ENCODE measurements around the gene ZDHHC11B.
"Not testable (repeated sequence)": the region's sequence is repeated elsewhere in the genome, so short reads cannot be mapped to it uniquely, and the experiment has no call there.

The ZDHHC11B gene

GRCh38 chr5:751992-752391 lies 32.5 kb downstream of the ZDHHC11B start:
- H3K79me1 ChIP-seq (replicated peaks; ENCODE audit: low read length, poor library complexity, severe bottlenecking); H4K8ac ChIP-seq (ENCODE audit: low read length); H2BK15ac ChIP-seq (ENCODE audit: low read depth, poor library complexity, severe bottlenecking); H3K14ac ChIP-seq (ENCODE audit: low read length in 2 of 2); H3K9ac ChIP-seq (ENCODE audit: low read length); H3K36me3 ChIP-seq (ENCODE audit: control insufficient read depth in 1 of 2, insufficient read depth in 2 of 2, low read depth in 1 of 2, low read length in 2 of 2); H2AK5ac ChIP-seq (ENCODE audit: low read length, severe bottlenecking); H3K27me3 ChIP-seq (ENCODE audit: control insufficient read depth in 1 of 2, insufficient read depth in 1 of 2, low read length in 2 of 2); H2AFZ ChIP-seq (ENCODE audit: low read depth, low read length); H3K4ac ChIP-seq (ENCODE audit: low read depth in 1 of 2, low read length in 2 of 2); H3K23ac ChIP-seq (ENCODE audit: low read length in 2 of 2); H3K4me3 ChIP-seq (ENCODE audit: insufficient read depth in 1 of 2, low read depth in 1 of 2, low read length in 2 of 2); H3K4me2 ChIP-seq (ENCODE audit: low read length, poor library complexity, severe bottlenecking); H3K4me1 ChIP-seq (ENCODE audit: control insufficient read depth, insufficient read depth, low read depth, low read length); H4K91ac ChIP-seq (ENCODE audit: low read length); H3K9me3 ChIP-seq (ENCODE audit: control insufficient read depth, low read length); H2BK12ac ChIP-seq (ENCODE audit: low read length in 2 of 2); H2BK120ac ChIP-seq (ENCODE audit: low read depth, low read length); H3K18ac ChIP-seq (ENCODE audit: low read depth in 1 of 2, low read length in 2 of 2); DNase-seq; H3K27ac ChIP-seq (ENCODE audit: low read length, poor library complexity, severe bottlenecking); H2BK5ac ChIP-seq (ENCODE audit: low read depth, low read length, poor library complexity, severe bottlenecking): not testable (repeated sequence)
- 60% methylated on average over 2 of the region's 8 CpGs for WGBS

DNA sequence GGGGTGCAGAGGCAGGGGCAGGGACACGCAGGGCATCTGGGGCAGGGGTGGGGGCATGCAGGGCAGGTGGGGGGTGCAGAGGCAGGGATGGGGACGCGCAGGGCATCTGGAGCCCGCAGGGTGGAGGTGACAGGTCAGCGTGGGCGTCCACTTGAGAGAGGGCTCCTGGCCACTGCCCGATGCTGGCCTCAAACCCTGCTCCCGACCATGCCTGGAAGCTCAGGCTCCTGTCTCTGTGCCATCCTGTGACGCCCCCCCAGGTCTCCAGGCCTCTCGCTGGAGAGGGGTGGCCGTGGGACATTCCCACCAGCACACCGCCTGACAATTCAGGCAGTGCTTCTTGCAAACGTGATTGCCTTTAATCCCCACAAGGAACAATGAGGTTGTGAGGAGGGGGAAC lies 33.0 kb downstream of the ZDHHC11B start:
- DNase-seq = no peak
- H4K91ac ChIP-seq (ENCODE audit: low read length) = no peak overlapping the region
- no peaks in the 10 kb centered on the region for H3K79me1 ChIP-seq (replicated peaks; ENCODE audit: low read length, poor library complexity, severe bottlenecking)
- H3K18ac ChIP-seq (ENCODE audit: low read depth in 1 of 2, low read length in 2 of 2) = no peak overlapping the region
- no peak overlapping the region for H2BK5ac ChIP-seq (ENCODE audit: low read depth, low read length, poor library complexity, severe bottlenecking)
- no peaks in the 10 kb centered on the region for H3K9me3 ChIP-seq (ENCODE audit: control insufficient read depth, low read length)
- H2AK5ac ChIP-seq (ENCODE audit: low read length, severe bottlenecking) = no peak overlapping the region
- H2BK15ac ChIP-seq (ENCODE audit: low read depth, poor library complexity, severe bottlenecking) = no peak overlapping the region
- no peak overlapping the region for H3K4me2 ChIP-seq (ENCODE audit: low read length, poor library complexity, severe bottlenecking)
- no peak overlapping the region for H2BK120ac ChIP-seq (ENCODE audit: low read depth, low read length)
- H2BK12ac ChIP-seq (ENCODE audit: low read length in 2 of 2) = no peak overlapping the region
- WGBS = 76% methylated on average over 7 of the region's 13 CpGs
- H3K4me3 ChIP-seq (ENCODE audit: insufficient read depth in 1 of 2, low read depth in 1 of 2, low read length in 2 of 2) = no peak overlapping the region
- no peak overlapping the region for H4K8ac ChIP-seq (ENCODE audit: low read length)
- H3K27me3 ChIP-seq (ENCODE audit: control insufficient read depth in 1 of 2, insufficient read depth in 1 of 2, low read length in 2 of 2) = no peaks in the 10 kb centered on the region
- no peak overlapping the region for H3K27ac ChIP-seq (ENCODE audit: low read length, poor library complexity, severe bottlenecking)
- H3K36me3 ChIP-seq (ENCODE audit: control insufficient read depth in 1 of 2, insufficient read depth in 2 of 2, low read depth in 1 of 2, low read length in 2 of 2) = no peaks in the 10 kb centered on the region
- no peak overlapping the region for H3K4ac ChIP-seq (ENCODE audit: low read depth in 1 of 2, low read length in 2 of 2)
- no peak overlapping the region for H3K23ac ChIP-seq (ENCODE audit: low read length in 2 of 2)
- H3K14ac ChIP-seq (ENCODE audit: low read length in 2 of 2) = no peak overlapping the region
- H3K9ac ChIP-seq (ENCODE audit: low read length) = no peak overlapping the region
- no peak overlapping the region for H2AFZ ChIP-seq (ENCODE audit: low read depth, low read length)
- no peaks in the 10 kb centered on the region for H3K4me1 ChIP-seq (ENCODE audit: control insufficient read depth, insufficient read depth, low read depth, low read length)

DNA sequence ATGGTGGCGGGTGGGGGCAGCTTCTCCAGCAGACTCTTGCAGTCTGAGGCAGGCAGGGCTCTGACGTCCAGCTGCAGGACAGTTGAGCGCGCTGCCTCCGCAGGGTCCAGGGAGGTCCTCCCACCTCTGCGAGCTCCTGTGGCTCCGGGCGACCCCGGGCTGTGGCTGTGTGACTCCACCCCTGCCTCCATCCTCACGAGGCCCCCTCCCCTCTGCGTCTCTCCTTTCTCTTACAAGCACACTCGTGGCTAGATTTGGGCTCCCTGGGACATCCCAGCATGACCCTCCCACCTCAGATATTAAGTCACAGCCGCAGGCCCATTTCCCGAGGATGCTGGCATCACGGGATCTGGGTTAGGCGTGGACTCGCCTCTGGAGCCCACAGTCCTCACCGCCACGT lies 34.3 kb downstream of the ZDHHC11B start:
- not testable (repeated sequence) for H3K36me3 ChIP-seq (ENCODE audit: control insufficient read depth in 1 of 2, insufficient read depth in 2 of 2, low read depth in 1 of 2, low read length in 2 of 2); H3K4ac ChIP-seq (ENCODE audit: low read depth in 1 of 2, low read length in 2 of 2); H2BK15ac ChIP-seq (ENCODE audit: low read depth, poor library complexity, severe bottlenecking); H3K9ac ChIP-seq (ENCODE audit: low read length); H3K79me1 ChIP-seq (replicated peaks; ENCODE audit: low read length, poor library complexity, severe bottlenecking); H3K18ac ChIP-seq (ENCODE audit: low read depth in 1 of 2, low read length in 2 of 2); H3K27me3 ChIP-seq (ENCODE audit: control insufficient read depth in 1 of 2, insufficient read depth in 1 of 2, low read length in 2 of 2); H3K4me2 ChIP-seq (ENCODE audit: low read length, poor library complexity, severe bottlenecking); H2AFZ ChIP-seq (ENCODE audit: low read depth, low read length); H3K9me3 ChIP-seq (ENCODE audit: control insufficient read depth, low read length); DNase-seq; H2BK12ac ChIP-seq (ENCODE audit: low read length in 2 of 2); H3K4me3 ChIP-seq (ENCODE audit: insufficient read depth in 1 of 2, low read depth in 1 of 2, low read length in 2 of 2); H3K23ac ChIP-seq (ENCODE audit: low read length in 2 of 2); H4K91ac ChIP-seq (ENCODE audit: low read length); H3K27ac ChIP-seq (ENCODE audit: low read length, poor library complexity, severe bottlenecking); H3K14ac ChIP-seq (ENCODE audit: low read length in 2 of 2); H3K4me1 ChIP-seq (ENCODE audit: control insufficient read depth, insufficient read depth, low read depth, low read length); H2BK120ac ChIP-seq (ENCODE audit: low read depth, low read length); H2AK5ac ChIP-seq (ENCODE audit: low read length, severe bottlenecking); H2BK5ac ChIP-seq (ENCODE audit: low read depth, low read length, poor library complexity, severe bottlenecking); H4K8ac ChIP-seq (ENCODE audit: low read length)
- 80% methylated on average over 13 of the region's 19 CpGs for WGBS

DNA sequence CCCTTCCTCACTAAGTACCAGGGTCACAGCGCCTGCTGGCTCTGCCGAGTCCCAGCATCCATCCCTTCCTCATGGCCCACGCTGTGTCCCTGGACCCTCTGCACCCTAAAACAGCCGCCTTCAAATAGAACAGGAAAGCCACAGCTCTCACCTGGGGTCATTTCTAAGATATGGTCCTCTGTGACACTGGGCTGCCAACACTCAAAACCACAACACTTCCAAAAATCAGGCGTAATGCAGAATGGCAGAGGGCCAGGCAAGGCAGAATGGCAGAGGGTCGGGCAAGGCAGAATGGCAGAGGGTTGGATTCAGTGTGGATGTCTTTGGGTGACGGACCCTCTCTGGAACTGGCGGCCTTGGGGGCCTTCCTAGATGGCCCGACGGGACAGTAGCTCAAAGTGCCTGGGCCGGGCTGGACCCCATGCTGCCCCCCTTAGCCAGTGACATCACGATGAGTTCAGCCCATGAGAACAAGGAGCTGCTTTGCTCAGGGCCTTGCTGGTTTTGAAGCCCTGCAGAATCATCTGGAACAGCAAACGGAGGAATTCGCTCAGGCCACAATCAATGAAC lies 35.3 kb downstream of the ZDHHC11B start:
- DNase-seq = no peak
- no peak overlapping the region for H2BK15ac ChIP-seq (ENCODE audit: low read depth, poor library complexity, severe bottlenecking)
- H3K14ac ChIP-seq (ENCODE audit: low read length in 2 of 2) = no peak overlapping the region
- no peak overlapping the region for H3K4me3 ChIP-seq (ENCODE audit: insufficient read depth in 1 of 2, low read depth in 1 of 2, low read length in 2 of 2)
- H2BK12ac ChIP-seq (ENCODE audit: low read length in 2 of 2) = no peak overlapping the region
- no peaks in the 10 kb centered on the region for H3K79me1 ChIP-seq (replicated peaks; ENCODE audit: low read length, poor library complexity, severe bottlenecking)
- H3K9ac ChIP-seq (ENCODE audit: low read length) = no peak overlapping the region
- no peak overlapping the region for H3K4ac ChIP-seq (ENCODE audit: low read depth in 1 of 2, low read length in 2 of 2)
- no peak overlapping the region for H3K23ac ChIP-seq (ENCODE audit: low read length in 2 of 2)
- H3K27me3 ChIP-seq (ENCODE audit: control insufficient read depth in 1 of 2, insufficient read depth in 1 of 2, low read length in 2 of 2) = no peaks in the 10 kb centered on the region
- H2BK5ac ChIP-seq (ENCODE audit: low read depth, low read length, poor library complexity, severe bottlenecking) = no peak overlapping the region
- H3K4me1 ChIP-seq (ENCODE audit: control insufficient read depth, insufficient read depth, low read depth, low read length) = no peaks in the 10 kb centered on the region
- no peak overlapping the region for H2AFZ ChIP-seq (ENCODE audit: low read depth, low read length)
- no peak overlapping the region for H3K4me2 ChIP-seq (ENCODE audit: low read length, poor library complexity, severe bottlenecking)
- no peak overlapping the region for H2BK120ac ChIP-seq (ENCODE audit: low read depth, low read length)
- H3K9me3 ChIP-seq (ENCODE audit: control insufficient read depth, low read length) = no peaks in the 10 kb centered on the region
- no peak overlapping the region for H4K91ac ChIP-seq (ENCODE audit: low read length)
- WGBS = 89% methylated on average over 12 of the region's 14 CpGs
- H3K36me3 ChIP-seq (ENCODE audit: control insufficient read depth in 1 of 2, insufficient read depth in 2 of 2, low read depth in 1 of 2, low read length in 2 of 2) = no peaks in the 10 kb centered on the region
- H2AK5ac ChIP-seq (ENCODE audit: low read length, severe bottlenecking) = no peak overlapping the region
- H4K8ac ChIP-seq (ENCODE audit: low read length) = no peak overlapping the region
- H3K18ac ChIP-seq (ENCODE audit: low read depth in 1 of 2, low read length in 2 of 2) = no peak overlapping the region
- no peak overlapping the region for H3K27ac ChIP-seq (ENCODE audit: low read length, poor library complexity, severe bottlenecking)

All from mesenchymal stem cell (in vitro differentiated cells and primary cell).